Forelimb muscle (tissue), 1 donor: Measurements from ENCODE around the gene WWOX. TPM values are rescaled to one million over a fixed set of nuclear protein-coding genes. Genes with fewer than 3 reads are reported as not detected.

Source experiments
- DNase-seq: peaks from one replicate; pipeline ENCODE4 v3.0.0-alpha.2; 2013; ENCODE audit warnings: low read depth
- polyA plus RNA-seq: library from polyadenylated mRNA; unstranded; fragments of 120-200 nt; gene quantifications from one replicate; pipeline ENCODE4 v1.2.1, GENCODE V29; 2013; ENCODE audit not compliant: insufficient read length

WWOX gene
- polyA plus RNA-seq, 1 donor: 11.9 TPM

- DNase-seq: no peak
These were observed 428.8 kb downstream of the WWOX start for GRCh38 chr16:78528265-78528664.

- DNase-seq: no peak
These were observed 430.4 kb downstream of the WWOX start for GRCh38 chr16:78529881-78530280.

GRCh38 chr16:78530283-78530682, 430.8 kb downstream of the WWOX start:
- DNase-seq: no peak

GRCh38 chr16:78535098-78535497, 435.6 kb downstream of the WWOX start:
- DNase-seq: no peak

- DNase-seq: no peak
These were observed 438.1 kb downstream of the WWOX start for GRCh38 chr16:78537511-78537910.

GRCh38 chr16:78538292-78538691, 438.8 kb downstream of the WWOX start:
- DNase-seq: no peak

- no peak for DNase-seq
These were observed 439.5 kb downstream of the WWOX start for GRCh38 chr16:78538919-78539318.

GRCh38 chr16:78542419-78542818, 443.0 kb downstream of the WWOX start:
- DNase-seq: no peak

GRCh38 chr16:78543023-78543422, 443.6 kb downstream of the WWOX start:
- DNase-seq: no peak

- no peak for DNase-seq
These were observed 449.9 kb downstream of the WWOX start for GRCh38 chr16:78549366-78549765.

DNA sequence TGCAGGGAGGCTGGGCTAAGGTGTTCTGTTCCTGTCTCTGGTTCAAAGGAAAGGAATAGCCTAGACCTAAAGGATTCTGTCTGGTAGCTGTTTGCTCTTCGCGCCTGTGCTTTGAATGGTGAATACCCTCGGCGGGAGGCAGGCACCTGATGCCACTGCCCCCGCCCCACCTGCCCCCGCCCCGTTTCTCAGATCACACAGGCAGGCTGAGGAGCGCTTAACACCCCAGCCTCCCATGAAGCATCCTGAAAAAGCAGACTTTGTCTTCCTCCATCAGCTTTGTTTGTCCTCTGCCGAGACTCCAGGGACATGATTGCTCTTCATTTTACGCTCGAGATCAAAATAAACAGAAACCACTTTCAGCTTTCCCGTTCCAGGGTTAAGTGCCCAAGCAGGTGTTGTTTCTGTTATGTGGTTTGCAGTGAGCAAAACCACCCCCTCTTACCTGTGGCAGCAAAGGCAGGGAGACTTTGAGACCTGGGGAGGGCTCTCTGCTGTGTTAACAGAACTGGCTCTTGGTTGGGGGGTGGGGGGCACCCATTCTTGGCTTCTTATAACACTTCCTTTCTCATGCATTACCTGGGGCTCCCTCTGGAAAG, 452.1 kb downstream of the WWOX start:
- DNase-seq: no peak

GRCh38 chr16:78552106-78552675, 452.7 kb downstream of the WWOX start:
- DNase-seq: no peak

DNA sequence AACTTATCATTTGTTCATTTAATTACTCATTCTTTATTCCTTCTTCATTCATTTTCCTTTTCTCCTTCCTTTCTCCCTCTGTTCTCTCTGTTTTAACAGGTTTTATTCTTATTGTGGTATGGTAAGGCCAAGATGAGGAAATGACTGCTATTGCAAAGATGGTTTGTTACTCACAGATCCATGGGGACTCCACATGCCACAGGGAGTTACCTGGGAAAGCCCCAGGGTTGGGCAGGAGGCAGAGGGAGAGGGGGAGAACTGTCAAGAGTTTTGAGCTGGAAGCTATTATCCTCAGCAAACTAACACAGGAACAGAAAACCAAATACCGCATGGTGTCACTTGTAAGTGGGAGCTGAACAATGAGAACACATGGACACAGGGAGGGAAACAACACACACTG, 453.3 kb downstream of the WWOX start:
- DNase-seq: no peak

- DNase-seq: no peak
These were observed 454.0 kb downstream of the WWOX start for GRCh38 chr16:78553268-78554039.

DNA sequence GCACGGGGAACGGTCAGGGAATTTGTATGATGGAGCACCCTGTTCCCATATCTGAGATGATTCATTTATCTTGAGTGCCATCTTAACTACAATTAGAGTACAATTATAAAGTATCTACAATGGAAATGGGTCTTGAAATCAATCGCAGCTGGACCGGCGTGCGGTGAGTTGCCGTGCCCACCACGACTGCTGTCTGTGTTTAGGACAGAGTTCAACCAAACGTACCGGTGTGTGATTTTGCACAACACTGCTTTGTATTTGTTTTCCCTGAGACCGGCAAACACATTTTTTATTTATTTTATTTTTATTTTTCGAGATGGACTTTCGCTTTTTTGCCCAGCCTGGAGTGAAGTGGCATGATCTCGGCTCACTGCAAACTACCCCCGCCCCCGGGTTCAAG, 457.0 kb downstream of the WWOX start:
- DNase-seq: no peak

- no peak for DNase-seq
These were observed 461.5 kb downstream of the WWOX start for GRCh38 chr16:78560997-78561396.

GRCh38 chr16:78562111-78562510, 462.7 kb downstream of the WWOX start:
- DNase-seq: no peak

DNA sequence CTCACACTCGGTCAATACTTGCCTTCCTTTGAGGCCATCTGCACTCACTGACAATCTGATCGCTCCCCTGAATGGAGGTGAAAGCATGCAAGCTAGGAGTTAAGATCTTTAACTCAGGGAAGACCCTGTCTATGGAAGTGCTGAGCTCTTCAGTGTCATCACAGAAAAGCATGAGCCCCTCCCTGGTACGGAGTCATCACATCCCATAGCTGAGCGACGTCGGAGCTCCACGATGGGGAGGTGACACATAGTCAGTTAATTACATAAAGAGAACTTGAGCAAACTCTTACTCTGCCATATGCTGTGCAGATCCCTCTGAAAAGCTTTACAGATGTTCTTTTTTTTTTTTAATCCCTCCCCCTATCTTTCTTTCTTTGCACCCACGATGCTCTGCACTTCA, 463.2 kb downstream of the WWOX start:
- DNase-seq: no peak

- no peak for DNase-seq
These were observed 464.5 kb downstream of the WWOX start for GRCh38 chr16:78563905-78564304.

DNA sequence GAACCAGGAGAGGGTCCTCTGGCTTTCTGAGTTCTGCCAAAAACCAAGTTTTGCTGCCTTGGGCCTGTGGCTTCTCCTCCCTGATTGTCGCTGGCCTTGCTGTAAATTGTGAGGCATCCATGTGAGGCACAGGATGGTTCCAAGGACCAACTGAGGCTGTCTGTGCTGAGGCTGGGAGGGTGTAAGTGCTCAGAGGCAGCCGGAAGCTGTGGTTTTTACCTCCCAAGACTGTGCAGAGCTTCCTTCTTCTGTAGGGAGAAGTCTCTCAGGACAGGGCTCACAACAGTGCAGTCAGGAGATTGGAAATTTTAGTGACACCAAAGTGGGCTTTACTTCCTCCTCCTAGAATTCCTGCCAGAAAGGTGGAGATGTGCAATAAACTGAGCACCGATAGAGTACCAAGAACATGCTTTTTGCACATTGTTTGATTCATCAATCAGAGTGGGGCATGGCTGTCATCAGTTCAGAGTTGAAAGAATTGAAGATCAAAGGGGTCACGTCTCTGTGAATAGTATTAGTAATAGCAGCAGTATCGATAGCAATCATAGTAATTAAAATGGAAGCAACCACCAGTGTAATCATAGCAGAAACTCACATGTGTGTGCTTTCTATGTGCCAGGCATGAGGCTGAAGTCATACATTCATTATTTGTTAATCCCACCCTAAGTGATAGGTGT, 467.1 kb downstream of the WWOX start:
- no peak for DNase-seq

DNA sequence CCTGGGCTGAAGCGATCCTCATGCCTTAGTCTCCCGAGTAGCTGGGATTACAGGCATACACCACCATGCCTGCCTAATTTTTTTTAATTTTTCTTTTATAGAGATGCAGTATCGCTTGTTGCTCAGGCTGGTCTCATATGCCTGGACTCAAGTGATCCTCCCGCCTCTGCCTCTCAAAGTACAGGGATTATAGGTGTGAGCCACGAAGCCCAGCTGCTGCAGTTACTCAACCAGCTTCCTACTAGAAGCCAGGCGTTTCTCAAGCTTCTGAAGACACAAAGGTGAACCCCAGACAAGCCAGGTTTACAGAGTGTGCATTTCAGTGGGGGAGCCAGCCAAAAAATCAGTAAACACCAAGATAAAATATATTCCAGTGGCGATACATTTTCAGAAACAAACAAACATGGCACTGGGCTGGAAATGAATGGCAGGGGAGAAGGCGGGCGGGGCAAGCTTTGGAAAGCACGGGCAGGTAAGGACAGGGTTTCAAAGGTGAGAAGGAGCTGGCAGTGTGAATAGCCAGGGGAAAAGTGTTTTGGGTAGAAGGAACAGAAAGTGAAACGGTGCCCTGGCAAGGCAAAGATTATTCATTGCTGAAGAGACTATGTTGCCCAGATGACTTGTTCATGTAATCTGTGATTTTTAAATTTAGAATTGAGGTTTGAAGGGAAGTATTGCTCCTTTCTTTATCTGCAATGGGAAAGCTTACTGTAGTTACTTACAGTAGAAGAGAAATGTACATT, 471.1 kb downstream of the WWOX start:
- DNase-seq: no peak

DNA sequence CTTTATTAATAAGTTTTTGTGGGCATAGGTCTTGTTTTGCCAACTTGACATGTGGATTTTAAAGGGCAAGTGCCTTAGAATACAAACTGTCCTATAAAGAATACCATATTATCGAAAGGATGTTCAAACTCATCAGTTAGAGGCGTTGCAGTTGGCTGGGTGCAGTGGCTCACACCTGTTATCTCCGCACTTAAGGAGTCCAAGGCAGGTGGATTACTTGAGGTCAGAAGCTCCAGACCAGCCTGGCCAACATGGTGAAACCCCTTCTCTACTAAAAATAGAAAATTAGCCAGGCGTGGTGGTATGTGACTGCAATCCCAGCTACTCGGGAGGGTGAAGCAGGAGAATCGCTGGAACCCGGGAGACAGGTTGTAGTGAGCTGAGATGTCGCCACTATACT, 472.0 kb downstream of the WWOX start:
- no peak for DNase-seq
